PFSK-1 (cell line): Measurements from ENCODE around the gene CWC27.

Source experiments
- FOXP2 ChIP-seq: optimal IDR thresholded peaks from 2 replicates; pipeline ENCODE3; 2011; ENCODE audit warnings: borderline replicate concordance, control low read depth, inconsistent platforms; ENCODE audit not compliant: insufficient read depth; ENCODE audit errors: extremely low read length, extremely low read depth
- POLR2AphosphoS5 ChIP-seq: IDR thresholded peaks from 2 replicates; pipeline ENCODE4 v1.6.1; 2012; ENCODE audit warnings: low read depth, mild to moderate bottlenecking, control low read depth, low read length, moderate library complexity

GRCh38 chr5:64929833-64930232 lies 161.1 kb downstream of the CWC27 start:
- TF ChIP-seq FOXP2 (no peak), POLR2AphosphoS5 (no peak)
